MM.1S (cell line): ENCODE data around the gene RIC1.

Experiments used
- DNase-seq: peaks from one replicate; pipeline ENCODE4 v3.0.0-alpha.2; 2015
- H2AFZ ChIP-seq: fragments of 300-600 bp; sonication (generic); 2 replicates; pipeline ENCODE4 v1.6.0; 2016; ENCODE audit warnings: antibody characterized with exemption, low read length
- H3F3A ChIP-seq: fragments of 300-600 bp; sonication (generic); 2 replicates; pipeline ENCODE4 v1.6.1; 2016; ENCODE audit warnings: mild to moderate bottlenecking, antibody characterized with exemption, low read length, moderate library complexity, mixed read lengths; ENCODE audit not compliant: insufficient read depth
- H3K27ac ChIP-seq: fragments of 300-600 bp; sonication (generic); 2 replicates; pipeline ENCODE4 v1.5.1; 2016; ENCODE audit warnings: mild to moderate bottlenecking, low read length
- H3K27me3 ChIP-seq: fragments of 300-600 bp; sonication (generic); replicated peaks from 2 replicates; pipeline ENCODE4 v1.6.0; 2016; ENCODE audit warnings: low read length; ENCODE audit not compliant: insufficient read depth
- H3K36me3 ChIP-seq: fragments of 300-600 bp; sonication (generic); replicated peaks from 2 replicates; pipeline ENCODE4 v1.6.1; 2016; ENCODE audit warnings: mild to moderate bottlenecking, low read length, mixed read lengths; ENCODE audit not compliant: insufficient read depth
- H3K4me1 ChIP-seq: fragments of 300-600 bp; sonication (generic); 2 replicates; pipeline ENCODE4 v1.6.1; 2016; ENCODE audit warnings: low read length, mixed read lengths
- H3K4me2 ChIP-seq: fragments of 300-600 bp; sonication (generic); 2 replicates; pipeline ENCODE4 v1.6.0; 2016; ENCODE audit warnings: low read depth, low read length
- H3K4me3 ChIP-seq: fragments of 300-600 bp; sonication (generic); 2 replicates; pipeline ENCODE4 v1.5.1; 2016; ENCODE audit warnings: low read length, mixed read lengths
- H3K79me2 ChIP-seq: fragments of 300-600 bp; sonication (generic); 2 replicates; pipeline ENCODE4 v1.6.1; 2016; ENCODE audit warnings: mixed run types, low read length, mixed read lengths
- H3K9ac ChIP-seq: fragments of 300-600 bp; sonication (generic); 2 replicates; pipeline ENCODE4 v1.6.1; 2016; ENCODE audit warnings: low read length, mixed read lengths
- H3K9me2 ChIP-seq: fragments of 300-600 bp; sonication (generic); replicated peaks from 2 replicates; pipeline ENCODE4 v1.6.1; 2016; ENCODE audit warnings: mild to moderate bottlenecking, low read length, mixed read lengths; ENCODE audit not compliant: insufficient read depth
- H3K9me3 ChIP-seq: fragments of 300-600 bp; sonication (generic); replicated peaks from 2 replicates; pipeline ENCODE4 v1.6.1; 2016; ENCODE audit warnings: mild to moderate bottlenecking, low read length, mixed read lengths; ENCODE audit not compliant: insufficient read depth
- H4K20me1 ChIP-seq: fragments of 300-600 bp; sonication (generic); 2 replicates; pipeline ENCODE4 v1.6.1; 2016; ENCODE audit warnings: mild to moderate bottlenecking, low read length, moderate library complexity, mixed read lengths; ENCODE audit not compliant: insufficient read depth
- EZH2 ChIP-seq: fragments of 300-600 bp; sonication (generic); optimal IDR thresholded peaks from 2 replicates; pipeline ENCODE3; 2017; ENCODE audit warnings: low read depth, mild to moderate bottlenecking, antibody characterized with exemption, low read length, mixed read lengths
- EZH2phosphoT487 ChIP-seq: fragments of 300-600 bp; sonication (generic); IDR thresholded peaks from 2 replicates; pipeline ENCODE4 v1.6.1; 2018; ENCODE audit warnings: antibody characterized with exemption, low read length
- TF ChIP-seq, protein P1 (sequence below): fragments of 300-600 bp; sonication (generic); IDR thresholded peaks from 2 replicates; pipeline ENCODE4 v1.5.1; 2016; ENCODE audit warnings: antibody characterized with exemption, low read length, mixed read lengths

The RIC1 gene

DNA sequence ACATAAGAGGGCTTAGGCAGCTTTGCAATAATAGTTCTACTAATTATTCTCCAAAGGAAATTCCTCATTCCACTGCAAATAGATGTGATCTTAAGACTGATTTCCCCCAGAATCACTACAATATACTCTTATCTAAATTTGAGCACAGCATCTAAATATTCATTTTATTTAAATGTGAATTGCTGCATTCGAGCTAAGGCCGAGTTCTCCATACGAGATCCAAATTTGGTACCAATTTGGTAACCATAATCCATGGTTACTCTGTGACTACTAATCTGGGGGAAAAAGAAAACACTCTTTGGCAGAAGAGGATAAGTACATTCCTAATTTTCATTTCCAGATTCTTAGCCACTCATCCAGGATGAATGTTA is 19.7 kb upstream of the RIC1 start:
- peak overlapping the region; percentile 17 for H3K4me2 ChIP-seq
- no peak overlapping the region for H3K9ac ChIP-seq

DNA sequence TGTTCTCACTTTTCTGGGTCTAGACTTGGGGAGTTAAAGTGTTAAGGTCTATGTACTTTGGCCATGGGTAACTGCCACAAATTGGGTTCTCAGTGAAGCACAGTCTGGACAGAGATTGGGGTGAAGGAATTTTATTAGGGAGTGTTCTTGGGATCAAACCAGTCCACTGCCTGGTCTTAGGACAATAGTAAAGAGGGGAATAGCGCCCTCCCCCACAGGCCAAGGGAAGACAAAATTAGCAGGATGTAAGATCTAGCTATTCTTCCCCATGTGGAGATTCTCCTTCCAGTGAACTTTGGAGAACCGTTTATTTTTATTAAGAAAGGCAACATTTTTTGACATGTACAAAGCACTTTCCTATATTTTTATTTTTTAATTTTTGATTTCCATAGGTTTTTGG is 18.4 kb upstream of the RIC1 start:
- H3K9me2 ChIP-seq, result no peaks in the 10 kb centered on the region
- 0 out of 2 replicates have a peak, but pooled peaks cover 3% of the 10 kb centered on the region for H3K4me1 ChIP-seq
- H4K20me1 ChIP-seq, result no peaks in the 10 kb centered on the region
- H3K4me2 ChIP-seq, result no peak overlapping the region
- no peaks in the 10 kb centered on the region for H3F3A ChIP-seq
- no peak overlapping the region for H2AFZ ChIP-seq
- H3K9me3 ChIP-seq, result no peaks in the 10 kb centered on the region
- TF ChIP-seq, protein P1, sequence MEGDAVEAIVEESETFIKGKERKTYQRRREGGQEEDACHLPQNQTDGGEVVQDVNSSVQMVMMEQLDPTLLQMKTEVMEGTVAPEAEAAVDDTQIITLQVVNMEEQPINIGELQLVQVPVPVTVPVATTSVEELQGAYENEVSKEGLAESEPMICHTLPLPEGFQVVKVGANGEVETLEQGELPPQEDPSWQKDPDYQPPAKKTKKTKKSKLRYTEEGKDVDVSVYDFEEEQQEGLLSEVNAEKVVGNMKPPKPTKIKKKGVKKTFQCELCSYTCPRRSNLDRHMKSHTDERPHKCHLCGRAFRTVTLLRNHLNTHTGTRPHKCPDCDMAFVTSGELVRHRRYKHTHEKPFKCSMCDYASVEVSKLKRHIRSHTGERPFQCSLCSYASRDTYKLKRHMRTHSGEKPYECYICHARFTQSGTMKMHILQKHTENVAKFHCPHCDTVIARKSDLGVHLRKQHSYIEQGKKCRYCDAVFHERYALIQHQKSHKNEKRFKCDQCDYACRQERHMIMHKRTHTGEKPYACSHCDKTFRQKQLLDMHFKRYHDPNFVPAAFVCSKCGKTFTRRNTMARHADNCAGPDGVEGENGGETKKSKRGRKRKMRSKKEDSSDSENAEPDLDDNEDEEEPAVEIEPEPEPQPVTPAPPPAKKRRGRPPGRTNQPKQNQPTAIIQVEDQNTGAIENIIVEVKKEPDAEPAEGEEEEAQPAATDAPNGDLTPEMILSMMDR, result no peak
- TF ChIP-seq EZH2phosphoT487 (no peak), EZH2 (no peak)
- H3K9ac ChIP-seq, result no peak overlapping the region
- no peaks in the 10 kb centered on the region for H3K79me2 ChIP-seq
- no peak for DNase-seq
- no peak overlapping the region for H3K4me3 ChIP-seq
- no peaks in the 10 kb centered on the region for H3K36me3 ChIP-seq
- no peak overlapping the region for H3K27ac ChIP-seq
- no peaks in the 10 kb centered on the region for H3K27me3 ChIP-seq

More for the DNA sequence above, 19.7 kb upstream of the RIC1 start:
- no peaks in the 10 kb centered on the region for H4K20me1 ChIP-seq
- H3K36me3 ChIP-seq, result no peaks in the 10 kb centered on the region
- no peak overlapping the region for H3K27ac ChIP-seq
- H3F3A ChIP-seq, result no peaks in the 10 kb centered on the region
- 0 out of 2 replicates have a peak, but pooled peaks cover 3% of the 10 kb centered on the region for H3K4me1 ChIP-seq
- H3K9me2 ChIP-seq, result no peaks in the 10 kb centered on the region
- no peak overlapping the region for H2AFZ ChIP-seq
- no peaks in the 10 kb centered on the region for H3K27me3 ChIP-seq
- DNase-seq, result no peak
- no peak for TF ChIP-seq EZH2phosphoT487
- no peak overlapping the region for H3K4me3 ChIP-seq
- H3K79me2 ChIP-seq, result no peaks in the 10 kb centered on the region
- H3K9me3 ChIP-seq, result no peaks in the 10 kb centered on the region

DNA sequence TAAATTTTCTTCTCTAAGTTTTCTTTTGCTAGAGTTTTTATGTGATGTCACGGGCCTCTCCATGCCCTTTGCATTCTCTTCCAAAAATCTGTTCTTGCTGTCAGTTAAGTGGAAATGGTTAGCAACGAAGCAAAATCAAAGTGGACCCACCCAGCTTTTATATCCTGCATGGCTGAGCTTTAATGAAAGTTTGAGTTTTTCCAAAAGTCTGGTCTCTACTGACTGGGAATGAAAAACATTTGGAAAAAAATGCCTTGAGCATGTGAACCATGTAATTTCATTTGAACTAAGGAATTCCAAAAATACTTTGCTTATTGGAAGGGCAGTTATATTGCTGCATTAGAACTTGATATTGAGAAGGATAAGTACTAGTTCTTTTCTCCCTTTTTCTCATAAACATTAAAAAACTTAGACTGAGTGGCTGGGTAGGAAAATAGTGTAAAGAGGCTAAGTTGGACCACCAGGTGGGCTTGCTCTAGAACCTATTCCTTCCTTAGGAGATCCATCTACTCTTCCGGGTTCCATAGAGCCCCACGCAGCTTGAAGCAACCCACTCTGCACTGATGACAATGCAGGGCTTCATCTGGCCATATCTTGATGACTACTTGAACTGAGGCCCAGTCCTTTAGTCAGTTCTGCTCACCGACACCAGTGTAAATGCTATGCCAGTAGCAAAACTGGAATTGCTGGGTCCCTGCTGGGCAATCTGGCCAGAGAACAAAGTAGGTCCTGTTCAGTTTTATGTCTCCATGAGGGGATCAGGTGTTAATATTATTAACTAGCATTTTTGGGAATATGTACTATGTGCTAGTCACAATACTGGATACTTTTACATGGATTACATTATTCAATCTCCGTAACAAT is 17.4 kb upstream of the RIC1 start:
- H2AFZ ChIP-seq, result no peak overlapping the region
- no peak overlapping the region for H3K9ac ChIP-seq
- no peaks in the 10 kb centered on the region for H3K36me3 ChIP-seq
- 0 out of 2 replicates have a peak, but pooled peaks cover 3% of the 10 kb centered on the region for H3K4me1 ChIP-seq
- H3K4me2 ChIP-seq, result no peak overlapping the region
- TF ChIP-seq EZH2phosphoT487 (no peak), EZH2 (no peak)
- TF ChIP-seq, protein P1, result no peak
- H3K27me3 ChIP-seq, result no peaks in the 10 kb centered on the region
- no peak for DNase-seq
- no peaks in the 10 kb centered on the region for H3K9me3 ChIP-seq
- no peak overlapping the region for H3K27ac ChIP-seq
- H3F3A ChIP-seq, result no peaks in the 10 kb centered on the region
- no peaks in the 10 kb centered on the region for H3K9me2 ChIP-seq
- H3K4me3 ChIP-seq, result no peak overlapping the region
- no peaks in the 10 kb centered on the region for H4K20me1 ChIP-seq
- peaks cover 5% of the 10 kb centered on the region; the same call in 1 of the 2 replicates for H3K79me2 ChIP-seq

DNA sequence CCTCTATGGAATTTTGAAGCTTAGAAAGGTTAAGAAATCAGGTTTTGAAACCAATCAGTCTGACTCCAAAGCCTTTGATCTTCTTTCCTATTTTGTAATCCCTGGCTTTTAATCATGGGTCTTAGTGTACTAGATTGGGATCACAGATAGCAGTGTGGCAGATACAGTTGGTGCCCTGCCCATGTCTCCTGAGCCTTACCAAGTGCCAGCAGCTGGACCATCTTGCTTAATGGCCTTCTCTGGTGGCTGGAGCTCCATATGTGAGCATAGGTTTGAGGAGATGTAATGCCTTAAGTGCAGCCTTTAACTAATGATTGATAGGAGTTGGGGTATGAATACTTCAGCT is 16.7 kb upstream of the RIC1 start:
- H3K9me3 ChIP-seq, result no peaks in the 10 kb centered on the region
- H3K9ac ChIP-seq, result no peak overlapping the region
- no peaks in the 10 kb centered on the region for H3K9me2 ChIP-seq
- no peak overlapping the region for H3K27ac ChIP-seq
- no peak for DNase-seq
- no peaks in the 10 kb centered on the region for H3K36me3 ChIP-seq
- H3K4me3 ChIP-seq, result no peak overlapping the region
- H3K4me1 ChIP-seq, result peaks cover 6% of the 10 kb centered on the region
- no peak overlapping the region for H3K4me2 ChIP-seq
- TF ChIP-seq, protein P1, result no peak
- TF ChIP-seq EZH2, result no peak
- no peak for TF ChIP-seq EZH2phosphoT487
- no peaks in the 10 kb centered on the region for H4K20me1 ChIP-seq
- H2AFZ ChIP-seq, result no peak overlapping the region
- peaks cover 5% of the 10 kb centered on the region; the same call in 1 of the 2 replicates for H3K79me2 ChIP-seq
- no peaks in the 10 kb centered on the region for H3K27me3 ChIP-seq
- H3F3A ChIP-seq, result peaks cover 2% of the 10 kb centered on the region
